Adrenal gland (tissue), 12 donors: Measurements from ENCODE around the gene NLRC5. TPM values are rescaled to one million over a fixed set of nuclear protein-coding genes. Genes with fewer than 3 reads are reported as not detected.
A peak's percentile ranks its signal among the peaks of the same experiment; 100 is the strongest.
"Not testable (repeated sequence)": the region's sequence is repeated elsewhere in the genome, so short reads cannot be mapped to it uniquely, and the experiment has no call there.

ENCODE experiments used
- DNase-seq, 7 donors: peaks; one replicate each; pipeline ENCODE4 v3.0.0-alpha.2; 2019 to 2020
- H3K27ac ChIP-seq, 5 donors: fragments of 200-600 bp; sonication (generic) in 4 of 5; 1 replicate in 3 of 5; 2 replicates in 2 of 5; pipeline versions ENCODE4 v1.5.1 to v1.8.0; 2016 to 2020; ENCODE audit warnings: mild to moderate bottlenecking in 1 of 5
- H3K27me3 ChIP-seq: fragments of 200-600 bp; 2 replicates; pipeline ENCODE4 v1.8.0; 2021
- H3K36me3 ChIP-seq, 2 donors: fragments of 200-600 bp; replicated peaks in 1 of 2; 1 replicate in 1 of 2; 2 replicates in 1 of 2; pipeline versions ENCODE4 v1.5.1 to v1.8.0; 2018 to 2022
- H3K4me1 ChIP-seq, 2 donors: fragments of 200-600 bp; replicated peaks in 1 of 2; 1 replicate in 1 of 2; 2 replicates in 1 of 2; pipeline versions ENCODE4 v1.5.1 to v1.8.0; 2018 to 2021
- H3K4me3 ChIP-seq, 4 donors: fragments of 200-600 bp; sonication (generic) in 3 of 4; one replicate each; pipeline ENCODE4 v1.5.1; 2016 to 2018
- H3K9me3 ChIP-seq, 3 donors: fragments of 200-600 bp; sonication (generic) in 1 of 3; replicated peaks in 1 of 3; 1 replicate in 2 of 3; 2 replicates in 1 of 3; pipeline versions ENCODE4 v1.5.1 to v1.8.0; 2016 to 2021
- CTCF ChIP-seq, 6 experiments: fragments of 450-650 bp in 4 of 6; fragments of 200-600 bp in 2 of 6; sonication (generic) in 1 of 6; IDR thresholded peaks; 1 replicate in 5 of 6; 2 replicates in 1 of 6; pipeline versions ENCODE4 v1.5.1 to v1.8.0; 2016 to 2021; ENCODE audit warnings: antibody characterized with exemption in 6 of 6, mild to moderate bottlenecking in 2 of 6, moderate library complexity in 1 of 6
- POLR2A ChIP-seq, 2 donors: fragments of 450-650 bp; IDR thresholded peaks; one replicate each; pipeline ENCODE4 v1.6.1; 2017; ENCODE audit warnings: antibody characterized with exemption in 2 of 2, mild to moderate bottlenecking in 2 of 2, moderate library complexity in 1 of 2
- WGBS, 4 donors: extraction: QIAGEN DNeasy Blood & Tissue Kit in 2 of 4; methylation state at CpG; one replicate each; pipeline versions ENCODE4 v1.1.5 to v1.1.7; 2013 to 2017; 5-methylcytosine and 5-hydroxymethylcytosine counted together
- intact Hi-C, 2 donors: fragments of 100-400 bp; cut with DNase I; formaldehyde crosslinking; loops; one replicate each; pipeline versions ENCODE4 v1.14.1 to v1.15.0; 2022 to 2023
- polyA plus RNA-seq, 3 donors: library from polyadenylated mRNA; stranded (reverse); fragments of 200-250 nt in 2 of 3; fragments of 350-450 nt in 1 of 3; fragmentation: Illumina TruSeq in 1 of 3; extraction: RNeasy Lipid Tissue Mini Kit (QIAGEN cat#74804) in 1 of 3; gene quantifications; one replicate each; pipeline ENCODE4 v1.2.3, GENCODE V29; 2013 to 2014
- total RNA-seq, 9 donors: library from RNA; depleted of rRNA in 4 of 9; stranded (reverse); fragments of >200 nt in 4 of 9; fragments of 120-200 nt in 1 of 9; fragmentation: NEBNext Ultra II Directional in 1 of 9; extraction: Animal tissue kit (Norgen Biotek cat#: 25700) in 1 of 9; gene quantifications; one replicate each; pipeline versions ENCODE4 v1.1.0 to v1.2.4, GENCODE V29; 2013 to 2023
- donor health status: healthy with polysubstance abuse.
- donor health status: Bipolar disorder and iron deficiency.
- donor health status: DM: yes; HTN: yes; CAD: no.
- donor health status: DM: no; HTN: no; CAD: no.
- donor health status: DM: no; HTN: no; CAD: no.
- donor health status: DM: yes; HTN: yes; CAD: no.

Gene NLRC5
- total and polyA plus RNA-seq, 12 donors, result 6.0 to 89.0 (median 26.6) TPM

DNA sequence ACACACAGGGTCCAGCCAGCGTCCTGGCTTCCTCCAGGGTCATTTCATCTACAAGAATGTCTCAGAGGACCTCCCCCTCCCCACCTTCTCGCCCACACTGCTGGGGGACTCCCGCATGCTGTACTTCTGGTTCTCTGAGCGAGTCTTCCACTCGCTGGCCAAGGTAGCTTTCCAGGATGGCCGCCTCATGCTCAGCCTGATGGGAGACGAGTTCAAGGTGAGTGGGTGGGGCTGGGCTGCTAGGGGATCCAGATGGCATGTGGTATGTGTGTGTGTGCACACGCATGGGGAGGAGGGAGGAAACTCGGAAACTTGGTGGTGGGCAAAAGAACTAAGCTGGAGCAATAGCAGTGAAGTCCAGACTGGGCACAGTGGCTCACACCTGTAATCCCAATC is 16.1 kb upstream of the NLRC5 start:
- Histone ChIP-seq H3K27ac (no peak overlapping the region), H3K9me3 (no peaks in the 10 kb centered on the region), H3K4me1 (no peaks in the 10 kb centered on the region), H3K36me3 (no peaks in the 10 kb centered on the region), H3K4me3 (no peak overlapping the region), H3K27me3 (no peaks in the 10 kb centered on the region)
- intact Hi-C loops, result no loop called here
- 64 to 77% (median 71%) methylated on average over 9 of the region's 9 CpGs for WGBS, 4 donors
- peak in 1 of 7 donors; percentile 47 for DNase-seq
- TF ChIP-seq CTCF (IDR thresholded peaks at IDR 0.05), result no peak

DNA sequence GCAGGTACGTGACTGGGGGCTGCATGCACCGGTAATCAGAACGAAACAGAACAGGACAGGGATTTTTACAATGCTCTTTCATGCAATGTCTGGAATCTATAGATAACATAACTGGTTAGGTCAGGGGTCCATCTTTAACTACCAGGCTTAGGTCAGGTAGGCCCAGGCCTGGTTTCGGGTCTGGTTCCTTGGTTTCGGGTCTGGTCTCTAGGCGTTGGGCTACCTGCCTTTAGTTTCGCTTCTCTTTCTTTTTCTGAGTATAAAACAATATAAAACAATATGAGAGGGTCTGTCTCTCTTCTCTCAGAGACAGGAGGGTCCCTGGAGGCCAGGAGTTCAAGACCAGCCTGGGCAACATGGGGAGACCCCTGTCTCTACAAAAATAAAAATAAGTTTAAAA is 15.5 kb upstream of the NLRC5 start:
- H3K36me3 ChIP-seq, DNase-seq, H3K27me3 ChIP-seq, H3K27ac ChIP-seq, H3K4me1 ChIP-seq, intact Hi-C loops, H3K9me3 ChIP-seq, H3K4me3 ChIP-seq: not testable (repeated sequence)
- WGBS, 4 donors, result 81 to 93% (median 84%) methylated on average over 6 to 7 of the region's 7 CpGs

GRCh38 chr16:56974549-56975300 is 14.6 kb upstream of the NLRC5 start:
- Histone ChIP-seq H3K4me3 (no peak overlapping the region), H3K36me3 (no peaks in the 10 kb centered on the region), H3K27ac (no peak overlapping the region), H3K9me3 (no peaks in the 10 kb centered on the region), H3K4me1 (no peaks in the 10 kb centered on the region), H3K27me3 (no peaks in the 10 kb centered on the region)
- DNase-seq, result no peak
- TF ChIP-seq POLR2A (IDR thresholded peaks at IDR 0.05) (no peak), CTCF (IDR thresholded peaks at IDR 0.05) (no peak)
- 78 to 88% (median 85%) methylated on average over 9 of the region's 9 CpGs for WGBS, 4 donors
- intact Hi-C loops, result no loop called here

- Histone ChIP-seq H3K27me3 (no peaks in the 10 kb centered on the region), H3K4me1 (no peaks in the 10 kb centered on the region), H3K9me3 (no peaks in the 10 kb centered on the region), H3K4me3 (no peak overlapping the region), H3K36me3 (no peaks in the 10 kb centered on the region), H3K27ac (no peak overlapping the region)
- no peak for TF ChIP-seq CTCF (IDR thresholded peaks at IDR 0.05)
- 86 to 90% (median 88%) methylated on average over 10 of the region's 10 CpGs for WGBS, 4 donors
- DNase-seq, result no peak
- intact Hi-C loops, result no loop called here
Observed at GRCh38 chr16:56975714-56976113, 13.6 kb upstream of the NLRC5 start.

GRCh38 chr16:56977216-56977615 is 12.1 kb upstream of the NLRC5 start:
- TF ChIP-seq POLR2A (IDR thresholded peaks at IDR 0.05) (no peak), CTCF (IDR thresholded peaks at IDR 0.05) (no peak)
- H3K9me3 ChIP-seq, result no peaks in the 10 kb centered on the region
- intact Hi-C loops, result no loop called here
- no peak overlapping the region for H3K27ac ChIP-seq
- no peak overlapping the region for H3K4me3 ChIP-seq
- DNase-seq, result no peak
- H3K27me3 ChIP-seq, result no peaks in the 10 kb centered on the region
- no peaks in the 10 kb centered on the region for H3K4me1 ChIP-seq
- WGBS, 4 donors, result 83 to 95% (median 85%) methylated on average over 6 of the region's 6 CpGs
- H3K36me3 ChIP-seq, result no peaks in the 10 kb centered on the region
